ENCODE results near the gene ZNF358.
"Not testable (repeated sequence)": the region's sequence is repeated elsewhere in the genome, so short reads cannot be mapped to it uniquely, and the experiment has no call there.

The ZNF358 gene

GRCh38 chr19:7521551-7522071 is 5.7 kb downstream of the ZNF358 start:
- no peak for DNase-seq

- peak; percentile 96 for DNase-seq
These were observed 6.4 kb downstream of the ZNF358 start, which contains the start of gene MCOLN1 for GRCh38 chr19:7522072-7522922. MCOLN1 (plus strand) TSS chr19:7522624; CDS start chr19:7522751, 127 bp downstream.

- DNase-seq, result no peak
These were observed 7.2 kb downstream of the ZNF358 start for GRCh38 chr19:7522923-7523667.

- no peak for DNase-seq
These were observed 8.6 kb downstream of the ZNF358 start for GRCh38 chr19:7524523-7524922.

GRCh38 chr19:7524992-7525739 is 9.3 kb downstream of the ZNF358 start:
- no peak for DNase-seq

- no peak for DNase-seq
These were observed 10.4 kb downstream of the ZNF358 start for GRCh38 chr19:7526059-7526929.

GRCh38 chr19:7527516-7528191 is 11.8 kb downstream of the ZNF358 start:
- DNase-seq, result no peak

GRCh38 chr19:7528192-7528519 is 12.3 kb downstream of the ZNF358 start:
- DNase-seq, result no peak

- no peak for DNase-seq
These were observed 12.8 kb downstream of the ZNF358 start for GRCh38 chr19:7528522-7529245.

GRCh38 chr19:7529246-7529600 is 13.3 kb downstream of the ZNF358 start:
- DNase-seq, result no peak

GRCh38 chr19:7529610-7530490 is 13.9 kb downstream of the ZNF358 start:
- DNase-seq, result no peak

- no peak for DNase-seq
These were observed 17.5 kb downstream of the ZNF358 start for GRCh38 chr19:7533281-7533885.

- DNase-seq, result peak; percentile 80
These were observed 18.1 kb downstream of the ZNF358 start for GRCh38 chr19:7533925-7534480.

GRCh38 chr19:7534531-7535046 is 18.7 kb downstream of the ZNF358 start:
- no peak for DNase-seq

- peak; percentile 85 for DNase-seq
These were observed 19.4 kb downstream of the ZNF358 start, which contains the start of gene PNPLA6 for GRCh38 chr19:7535047-7535997. PNPLA6 (plus strand) TSS chr19:7535717; CDS start chr19:7535789, 72 bp downstream.

GRCh38 chr19:7535998-7536695 is 20.2 kb downstream of the ZNF358 start:
- DNase-seq, result no peak

- not testable (repeated sequence) for DNase-seq
These were observed 23.1 kb downstream of the ZNF358 start for GRCh38 chr19:7538990-7539389.

Data from NCI-H774 (cell line).